Fibroblast of the conjunctiva (primary cell): ENCODE results near the gene AR.

Experiments
- DNase-seq: peaks from one replicate; pipeline ENCODE4 v3.0.0-alpha.2; 2010; ENCODE audit warnings: low read depth

The AR gene

GRCh38 chrX:67568769-67569168 is 24.9 kb downstream of the AR start:
- DNase-seq: no peak

- no peak for DNase-seq
These were observed 27.0 kb downstream of the AR start for GRCh38 chrX:67570839-67571238.

- DNase-seq: no peak
These were observed 30.9 kb downstream of the AR start for GRCh38 chrX:67574696-67575095.

- no peak for DNase-seq
These were observed 38.6 kb downstream of the AR start for GRCh38 chrX:67582436-67582835.

GRCh38 chrX:67583171-67583570 is 39.4 kb downstream of the AR start:
- DNase-seq: no peak

GRCh38 chrX:67585401-67585800 is 41.6 kb downstream of the AR start:
- DNase-seq: no peak

GRCh38 chrX:67587946-67588624 is 44.3 kb downstream of the AR start:
- no peak for DNase-seq

GRCh38 chrX:67596839-67597790 is 53.3 kb downstream of the AR start:
- no peak for DNase-seq

GRCh38 chrX:67599532-67599931 is 55.7 kb downstream of the AR start:
- no peak for DNase-seq

- DNase-seq: no peak
These were observed 58.0 kb downstream of the AR start for GRCh38 chrX:67601771-67602170.

GRCh38 chrX:67604979-67605703 is 61.3 kb downstream of the AR start:
- peak; percentile 83 for DNase-seq

GRCh38 chrX:67607466-67607865 is 63.6 kb downstream of the AR start:
- DNase-seq: peak; percentile 61

GRCh38 chrX:67610282-67610681 is 66.5 kb downstream of the AR start:
- no peak for DNase-seq

GRCh38 chrX:67612231-67612630 is 68.4 kb downstream of the AR start:
- DNase-seq: no peak

GRCh38 chrX:67613366-67613765 is 69.5 kb downstream of the AR start:
- no peak for DNase-seq

GRCh38 chrX:67613996-67614395 is 70.2 kb downstream of the AR start:
- no peak for DNase-seq

- peak; percentile 41 for DNase-seq
These were observed 70.6 kb downstream of the AR start for GRCh38 chrX:67614423-67614822.

GRCh38 chrX:67619253-67619652 is 75.4 kb downstream of the AR start:
- no peak for DNase-seq

GRCh38 chrX:67622053-67622585 is 78.3 kb downstream of the AR start:
- DNase-seq: no peak

- no peak for DNase-seq
These were observed 80.5 kb downstream of the AR start for GRCh38 chrX:67624325-67624724.

GRCh38 chrX:67635424-67635823 is 91.6 kb downstream of the AR start:
- no peak for DNase-seq

GRCh38 chrX:67636532-67636931 is 92.7 kb downstream of the AR start:
- DNase-seq: no peak
